NCI-H2029 (cell line): ENCODE data around the gene ENOX1.

Source experiments
- DNase-seq: peaks from one replicate; lab custom pipeline; 2025; lab: John Stamatoyannopoulos, UW

Gene ENOX1

DNA sequence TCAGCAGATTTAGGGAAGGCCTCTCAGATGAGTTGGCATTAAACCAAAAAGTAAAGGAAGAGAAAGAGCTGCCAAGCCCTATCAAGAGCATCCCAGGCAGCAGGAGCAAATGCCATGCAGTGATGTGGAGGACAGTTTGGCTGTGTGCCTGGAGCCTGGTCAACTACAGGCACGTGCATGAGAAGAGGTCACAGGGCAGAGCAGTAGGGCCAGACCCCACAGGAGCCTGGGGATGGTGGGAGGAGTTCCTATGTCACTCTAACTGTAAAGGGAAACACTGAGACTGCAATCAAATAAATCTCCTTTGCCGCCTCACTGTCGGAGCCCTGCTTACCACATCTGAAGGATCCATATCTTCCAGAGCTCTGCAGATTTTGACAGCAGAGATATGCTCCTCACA is 240.5 kb downstream of the ENOX1 start:
- no peak for DNase-seq

DNA sequence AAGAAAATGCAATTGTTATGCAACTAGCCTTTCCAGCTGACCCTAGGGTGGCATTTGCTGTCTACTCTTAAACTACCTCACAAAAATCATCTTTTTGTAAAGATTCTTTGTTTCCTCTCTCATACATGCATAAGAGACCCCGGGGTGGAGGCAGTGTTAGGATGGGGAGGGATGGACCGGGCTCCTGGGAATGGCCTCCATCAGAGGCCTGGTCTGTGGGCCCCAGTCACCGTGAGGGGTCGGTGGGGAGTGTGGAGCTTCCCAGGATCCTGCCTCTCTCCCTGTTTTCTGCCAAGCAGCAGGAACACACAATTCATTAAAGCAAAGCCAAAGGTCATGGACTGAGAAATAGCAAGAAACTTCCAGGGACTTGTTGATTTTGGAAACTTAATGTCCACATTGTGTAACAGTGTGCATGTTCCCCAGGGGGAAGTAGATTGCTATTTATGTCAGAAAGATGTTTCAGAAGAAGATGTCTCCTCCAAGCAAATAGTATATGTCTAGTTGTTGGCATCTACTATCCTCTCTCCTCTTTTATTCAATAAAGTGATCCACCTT is 241.4 kb downstream of the ENOX1 start:
- no peak for DNase-seq

DNA sequence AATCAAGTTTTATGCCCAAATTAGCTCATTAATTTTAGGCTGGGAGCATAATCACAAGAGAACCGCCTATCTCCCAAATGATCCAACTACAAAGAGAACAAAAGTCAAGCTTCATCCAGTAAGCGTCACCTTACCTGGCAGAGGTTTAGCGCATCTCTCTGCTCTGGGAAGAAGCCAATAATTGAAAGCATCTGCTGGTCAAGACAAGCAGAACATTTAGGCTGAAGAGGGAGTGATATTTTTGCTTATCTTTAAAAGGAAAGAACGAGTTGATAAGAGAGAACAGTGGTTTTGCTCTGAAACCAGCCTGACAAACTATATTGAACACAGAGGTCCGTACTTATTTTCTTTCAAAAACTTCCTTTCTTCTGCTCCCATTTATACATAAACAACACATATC is 242.1 kb downstream of the ENOX1 start:
- no peak for DNase-seq

DNA sequence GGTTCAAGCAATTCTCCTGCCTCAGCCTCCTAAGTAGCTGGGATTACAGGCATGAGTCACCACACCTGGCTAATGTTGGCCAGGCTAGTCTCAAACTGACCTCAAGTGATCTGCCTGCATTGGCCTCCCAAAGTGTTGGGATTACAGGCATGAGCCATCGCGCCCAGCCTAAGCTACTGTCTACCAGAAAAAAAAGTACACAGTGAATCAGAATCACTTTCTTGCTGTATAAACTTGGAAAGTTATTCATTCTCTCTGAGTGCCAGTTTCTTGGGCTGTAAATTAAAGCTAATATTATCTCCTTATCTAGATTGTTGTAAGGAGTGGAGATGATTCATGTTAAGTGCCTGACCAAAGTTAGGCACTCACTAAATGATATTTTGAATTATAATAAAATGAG is 242.8 kb downstream of the ENOX1 start:
- DNase-seq = no peak

DNA sequence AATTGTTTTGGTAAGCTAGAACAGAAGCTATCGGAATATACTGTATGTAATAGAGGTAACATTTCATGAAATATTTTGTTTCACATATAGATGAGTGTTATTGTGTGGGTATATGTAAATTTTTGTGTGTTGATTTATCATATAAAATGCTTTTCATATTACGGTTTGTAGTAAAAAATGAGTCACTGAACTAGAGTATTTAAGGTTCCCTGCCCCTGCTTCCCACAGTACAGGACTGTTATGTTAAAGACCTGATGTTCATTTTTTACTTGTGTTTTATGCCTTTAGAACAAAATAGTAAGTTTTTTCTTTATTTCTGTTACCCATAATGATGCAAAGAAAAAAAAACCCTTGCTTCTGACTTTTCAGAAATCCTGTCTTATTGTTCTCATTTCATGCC is 243.4 kb downstream of the ENOX1 start:
- DNase-seq = no peak

DNA sequence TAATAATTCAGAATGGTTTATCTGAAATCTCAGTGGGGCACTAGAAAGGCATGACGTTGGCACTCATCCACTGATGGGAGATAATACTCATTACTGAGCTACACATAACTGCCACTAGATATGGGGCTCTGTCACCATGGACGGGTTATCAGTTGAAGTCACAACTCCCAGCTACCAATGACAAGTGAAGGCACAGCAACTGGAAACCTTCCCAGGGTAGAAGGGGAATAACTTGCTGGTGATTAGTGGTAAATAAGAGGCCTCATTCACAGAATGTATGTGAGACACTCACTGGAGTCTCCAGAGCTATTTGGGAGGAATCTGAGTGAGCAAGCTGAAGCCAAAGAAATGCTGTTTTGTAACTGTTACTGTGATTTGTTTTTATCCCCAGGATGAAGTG is 249.6 kb downstream of the ENOX1 start:
- DNase-seq = no peak

DNA sequence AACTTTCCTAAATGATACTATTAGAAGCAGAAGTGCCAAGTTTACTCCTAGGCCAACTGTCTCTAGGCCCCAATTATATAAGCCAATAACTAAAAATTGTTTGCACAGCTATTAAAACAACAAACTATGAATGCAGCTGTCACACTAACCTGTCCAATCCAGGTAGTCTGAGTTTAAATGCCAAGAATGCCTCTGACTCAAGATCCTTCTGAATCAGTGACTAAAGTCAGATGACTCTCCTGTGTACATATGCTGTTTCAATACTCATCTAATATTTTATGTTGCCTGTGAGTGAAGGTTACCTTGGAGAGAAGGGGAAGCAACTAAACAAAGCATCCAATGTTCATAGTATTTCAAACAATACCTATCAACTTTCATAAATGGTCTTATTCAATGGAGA is 257.0 kb downstream of the ENOX1 start:
- no peak for DNase-seq

DNA sequence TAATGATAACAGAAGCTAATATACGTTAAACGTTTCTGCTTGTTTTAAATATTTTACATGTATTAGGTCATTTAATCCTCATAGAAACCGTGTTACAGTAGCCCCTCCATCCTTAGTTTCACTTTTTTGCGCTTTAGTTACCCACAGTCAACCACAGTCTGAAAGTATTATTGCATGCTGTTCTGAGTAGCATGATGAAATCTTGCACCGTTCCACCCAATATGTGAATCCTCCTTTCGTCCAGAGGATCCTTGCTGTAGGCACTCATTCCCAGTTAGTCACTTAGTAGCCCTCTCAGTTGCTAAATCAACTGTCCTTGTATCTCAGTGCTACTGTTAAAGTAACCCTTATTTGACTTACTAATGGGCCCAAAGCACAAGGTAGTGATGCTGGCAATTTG is 257.8 kb downstream of the ENOX1 start:
- DNase-seq = no peak

DNA sequence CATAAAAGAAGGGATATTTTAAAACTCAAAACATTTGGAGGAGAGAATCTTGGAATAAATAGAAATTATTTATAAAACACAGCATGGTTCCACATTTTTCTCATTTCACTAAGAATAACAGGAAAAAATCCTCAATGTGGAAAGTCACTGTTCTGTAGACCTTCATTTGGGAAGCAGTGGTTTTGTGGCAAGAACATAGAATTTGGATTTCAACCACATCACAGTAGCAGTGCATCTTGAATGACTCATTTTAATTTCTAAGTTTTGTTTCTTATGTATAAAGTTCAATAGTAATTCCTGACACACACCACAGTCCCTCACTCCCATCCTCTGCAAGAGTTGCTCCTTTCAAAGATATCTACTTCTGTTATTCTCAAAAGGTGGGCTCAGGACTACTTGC is 264.0 kb downstream of the ENOX1 start:
- DNase-seq = no peak

DNA sequence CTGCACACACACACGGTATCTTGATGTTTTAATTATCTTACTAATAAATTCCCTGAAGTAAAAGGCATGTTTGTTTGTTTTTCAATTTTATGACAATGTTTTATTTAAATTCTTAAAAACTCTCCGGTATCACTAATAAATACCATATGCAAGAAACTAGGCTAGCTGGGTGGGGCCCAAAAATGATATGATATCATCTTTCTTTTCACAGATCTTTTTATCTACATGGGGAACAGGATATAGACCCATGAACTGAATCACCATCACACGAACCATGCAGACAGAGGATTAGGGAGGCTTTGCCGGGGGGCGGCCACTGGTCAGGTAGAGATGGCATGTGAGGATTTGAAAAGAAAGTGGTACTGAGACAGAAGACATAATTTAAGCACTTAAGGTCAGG is 266.4 kb downstream of the ENOX1 start:
- no peak for DNase-seq

DNA sequence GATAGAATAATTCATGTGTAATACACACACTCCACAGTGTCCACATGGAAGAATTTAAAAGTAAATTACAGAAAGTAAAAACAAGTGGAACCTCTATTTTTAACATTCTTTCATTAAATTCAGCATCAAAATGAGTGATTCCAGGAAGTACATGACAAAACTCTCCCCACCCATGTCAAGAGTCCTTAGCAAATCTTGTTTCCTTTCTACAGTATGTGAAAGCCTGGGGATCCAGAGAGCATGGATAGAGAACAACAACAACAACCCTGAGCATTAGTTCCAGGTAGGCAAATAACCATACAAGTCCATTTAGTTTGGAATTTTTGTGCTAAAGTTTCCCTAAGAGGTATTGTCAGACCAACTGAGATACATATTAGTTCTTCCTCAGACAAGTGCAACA is 267.9 kb downstream of the ENOX1 start:
- no peak for DNase-seq

DNA sequence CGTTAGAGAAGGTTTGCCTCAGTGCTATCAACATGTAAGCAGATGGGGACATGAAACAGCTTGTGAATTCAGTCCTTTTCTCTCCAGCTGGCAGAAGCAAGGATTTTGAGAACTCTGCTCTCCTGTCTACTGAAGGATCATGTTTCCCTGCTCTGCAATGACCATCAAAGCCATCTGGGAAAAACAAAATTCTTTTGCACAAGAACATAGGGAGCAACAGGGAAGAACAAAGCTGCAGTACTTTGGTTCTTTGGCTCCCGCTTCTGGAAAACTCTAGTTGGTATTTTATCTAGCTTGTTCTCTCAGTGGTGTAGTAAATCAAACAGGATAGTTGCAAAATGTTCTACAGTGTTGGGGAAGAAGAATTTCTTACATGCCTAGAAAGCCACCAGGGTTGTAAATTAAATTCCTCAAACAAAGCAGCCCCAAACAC is 270.4 kb downstream of the ENOX1 start:
- no peak for DNase-seq

DNA sequence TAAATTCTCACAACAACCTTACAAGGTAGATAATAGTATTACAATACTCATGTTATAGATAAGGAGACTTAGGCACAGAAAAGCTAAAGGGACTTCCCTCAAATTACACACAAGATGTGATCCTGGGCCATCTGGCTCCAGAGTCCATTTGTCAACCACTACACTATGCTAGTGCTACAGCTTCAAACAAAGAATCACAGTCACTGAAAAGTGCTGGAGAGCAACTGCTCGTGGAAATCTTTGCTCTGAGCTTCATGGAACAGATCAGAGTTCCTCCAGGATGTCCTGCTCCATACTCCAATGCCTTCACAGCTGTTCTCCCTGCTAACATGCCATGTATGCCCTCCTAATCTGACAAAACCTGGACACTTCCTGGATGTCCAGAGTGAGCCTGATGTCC is 271.2 kb downstream of the ENOX1 start:
- no peak for DNase-seq

DNA sequence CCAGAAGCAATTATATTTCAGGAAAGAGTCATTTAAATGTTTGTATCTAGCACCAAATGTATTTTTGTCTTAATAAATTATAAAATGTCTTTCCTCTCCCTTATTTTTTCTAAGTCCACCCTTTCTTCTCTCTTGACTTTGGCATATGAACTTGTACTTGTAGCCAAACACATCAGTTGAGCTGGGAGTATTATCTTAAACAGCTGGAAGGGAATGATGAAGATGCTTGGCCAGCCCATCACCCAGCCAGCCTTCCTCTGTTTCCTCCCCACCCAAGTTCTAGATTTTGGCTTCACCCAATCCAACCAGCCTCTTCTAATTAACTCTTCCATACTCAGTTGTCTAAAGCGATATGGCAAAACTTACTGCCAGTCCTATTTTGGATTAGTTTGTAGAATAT is 272.5 kb downstream of the ENOX1 start:
- DNase-seq = no peak

DNA sequence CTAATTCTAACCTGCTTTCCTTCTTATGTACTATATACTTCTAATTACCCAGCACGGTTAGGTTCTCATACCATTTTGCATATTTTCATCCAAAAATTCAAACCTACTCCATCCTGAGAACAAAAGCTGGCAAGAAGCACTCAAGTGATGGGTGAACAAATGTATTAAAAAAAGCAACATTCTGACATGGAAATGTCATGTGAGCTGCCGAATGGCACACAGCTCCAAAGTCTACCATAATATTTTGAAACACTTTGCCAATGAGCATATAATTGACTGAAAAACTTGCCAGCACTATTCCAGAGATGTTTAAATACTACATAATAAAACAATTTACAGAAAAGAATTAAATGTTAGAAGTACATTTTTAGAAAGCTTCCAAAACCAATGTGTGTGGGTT is 274.6 kb downstream of the ENOX1 start:
- DNase-seq = no peak

DNA sequence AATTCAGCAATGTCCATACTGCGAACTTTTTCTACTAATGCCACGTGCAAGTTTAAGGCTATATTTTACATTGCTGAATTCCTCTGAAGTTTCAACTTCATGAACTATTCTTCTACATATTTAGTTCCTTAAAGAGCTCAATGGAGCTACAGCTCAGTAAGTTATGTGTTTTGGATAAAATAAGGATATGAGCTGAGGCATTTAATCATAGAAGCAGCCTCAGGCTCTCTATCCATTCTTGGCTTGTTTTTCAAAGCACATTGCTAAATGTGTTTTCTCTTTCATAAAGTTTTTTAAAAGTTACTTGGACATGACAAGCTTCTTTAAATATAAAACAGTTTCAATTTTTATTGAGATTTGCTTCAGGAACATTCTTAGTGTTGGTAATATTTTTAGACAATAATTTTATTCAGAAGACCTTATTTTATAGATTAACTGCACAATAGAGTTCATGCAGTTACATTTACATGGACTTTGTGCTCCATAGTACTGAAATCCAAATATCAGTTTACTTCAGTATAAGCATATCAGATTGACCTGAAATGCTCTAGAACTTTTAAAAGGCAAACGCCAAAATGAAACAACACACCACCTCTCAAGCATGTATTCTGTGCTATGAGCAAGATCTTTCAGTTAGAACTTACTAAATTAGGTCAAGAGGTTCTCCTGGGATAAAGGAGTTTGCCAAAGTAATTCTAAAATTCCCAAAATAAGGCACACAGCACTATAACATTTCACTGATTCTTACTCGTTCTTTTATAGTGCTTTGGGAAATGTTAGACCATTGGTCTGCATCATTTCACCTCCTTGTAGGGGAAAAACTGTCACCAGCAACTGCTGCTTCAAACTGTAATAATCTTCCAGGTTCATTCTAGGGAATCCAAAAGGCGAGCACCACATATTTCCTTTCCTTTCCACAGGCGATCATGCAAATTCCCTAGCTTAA is 275.5 kb downstream of the ENOX1 start:
- DNase-seq = no peak

DNA sequence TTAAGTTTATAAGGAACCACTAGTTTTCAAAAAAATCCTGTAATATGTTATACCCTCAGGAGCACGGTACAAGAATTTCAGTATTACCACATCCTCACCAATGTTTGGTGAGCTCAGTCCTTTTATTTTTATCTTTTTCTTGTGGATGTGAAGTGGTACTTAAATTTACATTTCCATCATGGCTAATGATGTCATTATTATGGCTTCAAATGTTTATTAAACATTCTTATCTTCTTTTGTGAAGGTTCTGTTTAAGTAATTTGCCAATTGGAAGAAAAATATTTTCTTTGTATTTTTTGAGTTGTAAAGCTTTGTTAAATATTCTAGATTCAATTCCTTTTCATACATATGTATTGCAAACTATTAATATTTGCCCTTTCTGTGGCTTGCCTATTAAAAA is 291.0 kb downstream of the ENOX1 start:
- no peak for DNase-seq

DNA sequence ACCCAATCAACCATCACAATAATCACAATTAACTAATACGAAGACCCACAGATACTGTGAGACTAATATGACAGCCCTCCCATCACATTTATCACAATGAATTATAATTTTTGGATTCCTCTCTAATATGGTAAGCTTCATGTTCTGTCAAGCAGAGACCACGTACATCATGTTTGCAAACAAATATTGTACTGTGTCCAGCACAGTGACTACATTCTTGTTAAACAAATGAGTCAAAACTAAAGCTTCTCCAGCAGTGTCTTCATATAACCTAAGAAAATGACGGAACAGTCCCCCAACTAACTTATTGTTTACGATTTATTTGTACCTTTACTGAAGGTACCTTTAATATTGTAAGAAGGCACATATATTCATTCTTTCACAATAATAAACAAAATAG is 292.6 kb downstream of the ENOX1 start:
- no peak for DNase-seq

DNA sequence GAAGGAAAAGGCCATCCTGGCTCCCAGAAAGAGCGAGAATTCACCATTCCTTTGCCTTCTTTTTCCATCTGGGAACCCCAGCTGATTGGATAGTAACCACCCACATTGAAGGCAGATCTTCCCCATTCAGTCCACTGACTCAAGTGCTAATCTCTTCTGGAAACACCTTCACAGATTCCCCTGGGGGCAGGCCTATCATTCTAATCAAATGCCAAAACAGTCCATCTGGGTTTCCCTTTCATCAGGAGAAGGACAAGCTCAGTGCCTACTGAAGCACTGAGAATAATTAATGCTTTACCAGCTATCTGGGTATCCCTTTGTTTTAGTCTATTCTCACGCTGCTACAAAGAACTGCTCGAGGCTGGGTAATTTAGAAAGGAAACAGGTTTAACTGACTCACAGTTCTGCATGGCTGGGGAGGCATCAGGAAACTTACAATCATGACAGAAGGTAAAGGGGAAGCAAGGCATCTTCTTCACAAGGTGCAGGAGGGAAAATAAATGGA is 293.2 kb downstream of the ENOX1 start:
- no peak for DNase-seq

DNA sequence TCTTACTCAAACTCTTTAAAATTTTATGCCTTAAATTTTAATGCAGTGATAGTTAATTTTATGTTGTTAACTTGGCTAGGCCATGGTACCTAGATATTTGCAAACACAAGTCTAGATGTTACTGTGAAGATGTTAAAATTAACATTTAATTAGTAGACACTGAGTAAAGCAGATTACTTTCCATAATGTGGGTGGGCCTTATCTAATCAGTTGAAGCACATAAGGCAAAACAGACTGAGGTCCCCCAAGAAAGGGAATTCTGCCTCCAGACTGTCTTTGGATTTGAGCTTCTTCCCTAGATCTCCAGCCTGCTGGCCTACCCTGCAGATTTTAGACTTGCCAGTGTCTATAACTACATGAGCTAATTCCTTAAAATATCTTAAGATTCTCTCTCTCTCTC is 294.0 kb downstream of the ENOX1 start:
- DNase-seq = no peak

DNA sequence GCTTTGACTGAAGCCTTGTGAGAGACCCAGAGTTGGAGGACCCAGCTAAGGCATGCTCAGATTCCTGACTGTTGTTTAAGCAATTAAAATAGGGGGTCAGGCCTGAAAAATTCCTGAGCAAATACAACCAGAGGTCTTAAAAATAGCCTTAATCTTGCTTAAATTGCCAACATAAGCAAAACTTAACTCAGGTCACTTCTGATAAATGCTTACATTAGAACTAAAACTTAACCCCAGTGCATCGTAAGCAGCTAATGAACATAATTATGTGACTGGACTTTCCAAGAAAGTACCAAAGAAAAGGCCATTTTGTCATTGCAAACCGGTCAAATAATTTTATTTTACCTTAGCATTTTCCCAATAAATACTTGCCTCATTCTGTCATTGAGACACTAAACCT is 294.5 kb downstream of the ENOX1 start:
- DNase-seq = no peak

DNA sequence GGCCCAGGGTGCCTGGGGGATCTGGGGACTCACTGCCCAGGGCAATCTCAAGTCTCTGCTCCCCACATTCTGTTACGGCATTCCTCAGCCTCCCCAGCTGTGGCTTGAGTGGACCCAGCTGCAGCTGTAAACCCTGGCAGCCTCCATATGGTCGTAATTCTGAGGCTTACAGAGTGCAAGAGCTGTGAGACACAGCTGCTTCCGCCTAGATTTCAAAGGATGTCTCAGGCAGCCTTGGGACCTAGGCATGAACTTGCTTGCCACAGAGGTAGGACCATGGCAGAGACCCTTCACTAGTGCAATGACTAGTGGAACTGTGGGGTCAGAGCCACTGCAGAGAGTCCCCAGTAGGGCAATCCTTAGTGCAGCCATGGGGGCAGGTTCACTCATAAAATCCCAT is 297.5 kb downstream of the ENOX1 start:
- DNase-seq = no peak

DNA sequence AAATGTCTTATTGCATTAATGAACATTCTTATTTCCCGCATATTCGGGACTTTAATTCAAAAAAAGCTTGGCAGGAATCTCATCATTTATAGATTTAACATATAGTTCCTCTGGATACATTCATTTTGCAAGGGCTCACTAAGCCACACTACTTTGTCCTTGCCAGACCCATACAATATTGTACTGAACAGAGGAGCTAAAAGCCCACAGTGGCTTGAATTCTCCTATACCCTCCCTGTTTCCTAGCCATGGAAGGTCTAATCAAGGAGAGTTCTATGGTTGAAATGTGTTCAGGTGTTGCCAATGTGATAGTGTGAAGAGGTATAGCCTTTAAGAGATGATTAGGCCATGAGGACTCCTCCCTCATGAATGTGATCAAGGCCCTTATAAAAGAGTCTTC is 298.9 kb downstream of the ENOX1 start:
- no peak for DNase-seq

DNA sequence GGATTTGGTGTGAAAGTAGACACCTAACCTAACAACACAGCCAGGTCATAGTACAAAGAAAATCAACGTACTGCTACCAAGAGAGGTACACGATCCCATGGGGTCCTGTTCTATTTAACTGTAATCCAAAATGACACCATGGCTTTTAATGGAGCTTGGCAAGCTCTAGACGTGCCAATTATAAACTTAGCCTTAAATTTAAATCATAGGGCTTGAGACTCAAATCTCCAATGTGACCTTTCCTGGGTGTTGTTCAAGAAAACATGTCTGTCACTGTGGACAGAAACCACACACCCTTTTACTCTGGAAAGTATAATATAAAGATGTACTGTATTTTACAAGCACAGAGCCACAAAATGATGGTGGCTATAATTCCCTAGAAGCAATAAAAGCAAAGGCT is 299.3 kb downstream of the ENOX1 start:
- DNase-seq = no peak
